Endothelial cell of umbilical vein (primary cell): ENCODE results near the gene MAPK9. TPM values are rescaled to one million over a fixed set of nuclear protein-coding genes. Genes with fewer than 3 reads are reported as not detected.

Source experiments
- BruUV-seq: library from RNA; stranded (reverse); fragments of 400-500 nt; replicated peaks from 2 replicates; lab custom pipeline; 2021; lab: Mats Ljungman, UMichigan
- CTCF ChIA-PET: fragments of 300-600, 350-600 bp; sonication (Branson Sonifier 250); formaldehyde crosslinking; loops from one replicate; lab custom pipeline; 2021; ENCODE audit warnings: antibody characterized with exemption, inconsistent platforms; lab: Charles Lee
- POLR2A ChIA-PET: fragments of 300-600, 350-600 bp; sonication (Branson Sonifier 250); formaldehyde crosslinking; loops from one replicate; lab custom pipeline; 2021; ENCODE audit warnings: antibody characterized with exemption, inconsistent platforms; lab: Charles Lee
- DNase-seq: peaks from one replicate; pipeline ENCODE4 v3.0.0-alpha.2; 2011; ENCODE audit warnings: low read depth, low spot score
- FAIRE-seq: peaks from 2 replicates; lab custom pipeline; 2011; peaks lifted over from hg19 to GRCh38; lab: Jason Lieb, UNC
- H2AFZ ChIP-seq: 2 replicates; pipeline ENCODE4 v1.6.0; 2012; ENCODE audit warnings: low read depth, low read length, control low read depth, inconsistent platforms
- H3K27ac ChIP-seq: 2 replicates; pipeline ENCODE4 v1.5.1; 2011; ENCODE audit warnings: low read depth, mild to moderate bottlenecking, control low read depth, low read length, moderate library complexity; ENCODE audit not compliant: insufficient read depth
- H3K27me3 ChIP-seq, 2 experiments: 2 replicates each; pipeline versions ENCODE4 v1.6.0 to v1.6.1; 2011; ENCODE audit warnings: low read length in 2 of 2, mixed read lengths in 1 of 2; ENCODE audit not compliant: control insufficient read depth in 2 of 2, insufficient read depth in 2 of 2
- H3K36me3 ChIP-seq, 2 experiments: 2 replicates in 1 of 2; 3 replicates in 1 of 2; pipeline ENCODE4 v1.5.1; 2011; ENCODE audit warnings: low read length in 2 of 2, mild to moderate bottlenecking in 1 of 2, moderate library complexity in 1 of 2; ENCODE audit not compliant: control insufficient read depth in 2 of 2, insufficient read depth in 2 of 2; ENCODE audit errors: extremely low read depth in 1 of 2
- H3K4me1 ChIP-seq: 3 replicates; pipeline ENCODE4 v1.5.1; 2011; ENCODE audit warnings: mild to moderate bottlenecking, low read length; ENCODE audit not compliant: control insufficient read depth, insufficient read depth; ENCODE audit errors: extremely low read depth
- H3K4me2 ChIP-seq: 2 replicates; pipeline ENCODE4 v1.6.1; 2011; ENCODE audit warnings: low read length, control low read depth, mixed read lengths; ENCODE audit not compliant: insufficient read depth
- H3K4me3 ChIP-seq, 3 experiments: fragments of 200-600 bp in 1 of 3; sonication (generic), shearing (Covaris generic) in 1 of 3; replicated peaks in 1 of 3; 2 replicates each; pipeline ENCODE4 v1.5.1; 2011 to 2016; ENCODE audit warnings: control low read depth in 3 of 3, low read length in 3 of 3, mild to moderate bottlenecking in 2 of 3, inconsistent platforms in 1 of 3, low read depth in 1 of 3, moderate library complexity in 1 of 3; ENCODE audit not compliant: insufficient read depth in 1 of 3
- H3K79me2 ChIP-seq: 2 replicates; pipeline ENCODE4 v1.6.0; 2012; ENCODE audit warnings: low read length, inconsistent platforms; ENCODE audit not compliant: control insufficient read depth, insufficient read depth
- H3K9ac ChIP-seq: replicated peaks from 2 replicates; pipeline ENCODE3; 2011; ENCODE audit warnings: low read length, control low read depth; ENCODE audit not compliant: insufficient read depth; ENCODE audit errors: extremely low read depth
- H3K9me1 ChIP-seq: replicated peaks from 3 replicates; pipeline ENCODE4 v1.6.0; 2011; ENCODE audit warnings: mild to moderate bottlenecking, low read length; ENCODE audit not compliant: control insufficient read depth, insufficient read depth; ENCODE audit errors: extremely low read depth
- H3K9me3 ChIP-seq: replicated peaks from 2 replicates; pipeline ENCODE4 v1.5.1; 2012; ENCODE audit warnings: low read length, inconsistent platforms; ENCODE audit not compliant: control insufficient read depth, insufficient read depth
- H4K20me1 ChIP-seq: replicated peaks from 2 replicates; pipeline ENCODE3; 2011; ENCODE audit warnings: mild to moderate bottlenecking, low read length; ENCODE audit not compliant: control insufficient read depth, insufficient read depth; ENCODE audit errors: extremely low read depth
- CTCF ChIP-seq, 2 donors: IDR thresholded peaks; 1 replicate in 1 of 2; 2 replicates in 1 of 2; pipeline ENCODE4 v1.5.1; 2011; ENCODE audit warnings: low read length in 2 of 2, mild to moderate bottlenecking in 2 of 2, moderate library complexity in 2 of 2, control low read depth in 1 of 2, inconsistent platforms in 1 of 2, low read depth in 1 of 2; ENCODE audit not compliant: insufficient read depth in 1 of 2; ENCODE audit errors: extremely low read depth in 1 of 2
- EZH2 ChIP-seq: IDR thresholded peaks from 2 replicates; pipeline ENCODE4 v1.6.1; 2012; ENCODE audit warnings: borderline replicate concordance, low read depth, mild to moderate bottlenecking, moderate library complexity, low read length, inconsistent platforms; ENCODE audit not compliant: severe bottlenecking
- MAX ChIP-seq: IDR thresholded peaks from 2 replicates; pipeline ENCODE4 v1.6.1; 2011; ENCODE audit not compliant: insufficient read depth, insufficient read length
- dilution Hi-C: fragments of 300-500 bp; cut with MboI; formaldehyde crosslinking; loops from one replicate; pipeline ENCODE4 v1.15.0; 2019; ENCODE audit warnings: low sequenced_read_pairs; ENCODE audit not compliant: extremely low pct_ligation_motif_present
- intact Hi-C: fragments of 100-400 bp; cut with micrococcal nuclease; formaldehyde crosslinking; loops from one replicate; pipeline ENCODE4 v1.10.0; 2022
- polyA plus RNA-seq, 4 experiments: library from polyadenylated mRNA; depleted of rRNA in 3 of 4; stranded (reverse) in 3 of 4; unstranded in 1 of 4; fragments of >200 nt; gene quantifications; 2 replicates each; pipeline versions ENCODE4 v1.2.1 to v1.2.3, GENCODE V29; 2011 to 2012; ENCODE audit warnings: missing spikeins in 1 of 4
- total RNA-seq: library from RNA; stranded (reverse); gene quantifications from 2 replicates; pipeline ENCODE4 v1.2.3, GENCODE V29; 2021

The MAPK9 gene
- total and polyA plus RNA-seq, 2 donors (not counting 3 experiments of a cell fraction or from before 2014, with no cell fraction given) = 24.6 to 34.8 TPM

GRCh38 chr5:180329138-180329435 lies 37.2 kb upstream of the MAPK9 start:
- dilution Hi-C loops = no loop called here
- FAIRE-seq (no peak), DNase-seq (no peak)
- Histone ChIP-seq H3K4me1 (peaks cover 9% of the 10 kb centered on the region), H3K4me3 (no peak overlapping the region), H2AFZ (no peak overlapping the region), H3K9me1 (no peaks in the 10 kb centered on the region), H3K9me3 (no peaks in the 10 kb centered on the region), H3K9ac (no peak overlapping the region), H3K36me3 (no peaks in the 10 kb centered on the region), H3K27me3 (no peaks in the 10 kb centered on the region), H3K79me2 (no peaks in the 10 kb centered on the region), H3K4me2 (no peak overlapping the region), H3K27ac (no peak overlapping the region), H4K20me1 (no peaks in the 10 kb centered on the region)
- TF ChIP-seq CTCF (IDR thresholded peaks at IDR 0.05; ENCODE audit: extremely low read depth in 1 of 2, insufficient read depth in 1 of 2, low read depth in 1 of 2, low read length in 2 of 2) (no peak), MAX (no peak), EZH2 (no peak)
- ChIA-PET POLR2A (no interaction called here), CTCF (interaction anchor here (0.6 to 3.4 kb wide), 52 partner anchors 10 to 373 kb away, joined by 3 to 52 read pairs (median 4); partner anchors contain the start of genes GFPT2, MAPK9 and RASGEF1C)
- intact Hi-C loops = loop anchor here (2.0 kb wide), 2 partner anchors 120 to 128 kb away; partner anchors contain the start of gene RASGEF1C
- no TSS peak for BruUV-seq
